Gastroesophageal sphincter (tissue), 4 donors: Measurements from ENCODE around the gene GSTO2. TPM values are rescaled to one million over a fixed set of nuclear protein-coding genes. Genes with fewer than 3 reads are reported as not detected.
A peak's percentile ranks its signal among the peaks of the same experiment; 100 is the strongest.

Experiments
- ATAC-seq: fragments of 150-250 bp; one replicate; pipeline ENCODE4 v1.9.1; 2016; ENCODE audit warnings: mild to moderate bottlenecking, moderate library complexity
- H3K27ac ChIP-seq, 4 donors: fragments of 200-600 bp; sonication (generic) in 3 of 4; 1 replicate in 3 of 4; 2 replicates in 1 of 4; pipeline ENCODE4 v1.5.1; 2016 to 2019
- H3K27me3 ChIP-seq: fragments of 200-600 bp; sonication (generic); one replicate; pipeline ENCODE4 v1.5.1; 2019
- H3K36me3 ChIP-seq, 2 donors: fragments of 200-600 bp; sonication (generic); one replicate each; pipeline ENCODE4 v1.5.1; 2019; ENCODE audit warnings: control low read depth in 1 of 2
- H3K4me1 ChIP-seq, 3 donors: fragments of 200-600 bp; sonication (generic); 1 replicate in 2 of 3; 2 replicates in 1 of 3; pipeline ENCODE4 v1.5.1; 2016 to 2019; ENCODE audit warnings: control low read depth in 2 of 3
- H3K4me3 ChIP-seq, 2 donors: fragments of 200-600 bp; sonication (generic); one replicate each; pipeline ENCODE4 v1.5.1; 2019; ENCODE audit warnings: mild to moderate bottlenecking in 1 of 2, moderate library complexity in 1 of 2
- H3K9me3 ChIP-seq, 3 donors: fragments of 200-600 bp; sonication (generic); one replicate each; pipeline ENCODE4 v1.5.1; 2017 to 2019; ENCODE audit warnings: control low read depth in 2 of 3
- EP300 ChIP-seq: sonication (generic); formaldehyde crosslinking; IDR thresholded peaks from one replicate; pipeline ENCODE4 v1.6.1; 2017; ENCODE audit warnings: antibody characterized with exemption, mild to moderate bottlenecking
- POLR2A ChIP-seq, 2 donors: fragments of 450-650 bp; IDR thresholded peaks; one replicate each; pipeline ENCODE4 v1.6.1; 2017; ENCODE audit warnings: antibody characterized with exemption in 2 of 2, mild to moderate bottlenecking in 2 of 2, moderate library complexity in 1 of 2
- POLR2AphosphoS5 ChIP-seq: sonication (generic); formaldehyde crosslinking; IDR thresholded peaks from one replicate; pipeline ENCODE4 v1.6.1; 2017; ENCODE audit warnings: antibody characterized with exemption
- WGBS, 2 donors: methylation state at CpG; one replicate each; pipeline ENCODE4 v1.1.5; 2018; ENCODE audit warnings: low coverage in 1 of 2; 5-methylcytosine and 5-hydroxymethylcytosine counted together
- total RNA-seq, 4 donors: library from RNA; depleted of rRNA; stranded (reverse); fragments of >200 nt; gene quantifications; one replicate each; pipeline ENCODE4 v1.1.0, GENCODE V29; 2016
- TF ChIP-seq, protein P1 (sequence below), 4 experiments: fragments of 200-600 bp in 2 of 4; fragments of 450-650 bp in 2 of 4; sonication (generic) in 1 of 4; IDR thresholded peaks; one replicate each; pipeline ENCODE4 v1.5.1; 2017 to 2019; ENCODE audit warnings: antibody characterized with exemption in 4 of 4, mild to moderate bottlenecking in 2 of 4, moderate library complexity in 2 of 4

The GSTO2 gene
- total RNA-seq, 4 donors from 2014 or later: 0.15 to 1.3 (median 0.21) TPM

DNA sequence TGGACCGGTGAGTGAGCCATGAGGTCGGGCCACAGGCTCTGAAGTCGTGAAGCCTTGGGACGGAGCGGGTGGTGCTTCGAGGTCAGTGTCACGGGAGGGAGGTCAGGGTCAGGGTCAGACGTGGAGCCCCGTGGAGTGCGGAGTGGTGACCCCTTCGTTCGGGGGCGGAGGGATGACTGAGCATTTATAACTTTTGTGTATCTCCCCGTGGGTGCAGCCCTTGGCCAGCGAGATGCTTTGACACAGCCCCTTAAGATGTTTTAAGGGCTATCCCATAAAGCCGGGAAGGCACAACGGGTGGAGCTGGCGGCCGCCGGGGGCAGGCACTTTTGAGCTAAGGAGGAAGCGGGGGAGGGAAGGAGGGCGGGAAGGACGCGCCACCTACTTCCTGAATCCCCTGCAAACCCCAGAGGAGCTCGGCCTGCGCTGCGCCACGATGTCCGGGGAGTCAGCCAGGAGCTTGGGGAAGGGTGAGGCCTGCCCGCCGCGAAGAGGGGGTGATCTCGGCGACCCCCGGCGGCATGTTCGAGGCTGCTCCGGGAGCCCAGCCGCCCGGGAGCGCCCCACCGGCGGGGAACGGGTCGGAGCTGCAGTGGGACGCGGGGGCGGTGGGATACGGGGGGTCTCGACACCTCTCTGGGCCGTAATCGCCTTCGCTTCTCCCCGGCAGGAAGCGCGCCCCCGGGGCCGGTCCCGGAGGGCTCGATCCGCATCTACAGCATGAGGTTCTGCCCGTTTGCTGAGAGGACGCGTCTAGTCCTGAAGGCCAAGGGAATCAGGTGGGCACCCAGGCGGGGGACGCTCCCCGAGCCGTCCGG lies 14.3 kb upstream of the GSTO2 start, which contains the start of gene GSTO1:
GSTO1 (plus strand) TSS at position 400 of the 818 bp plus-strand sequence; CDS start at position 437, 37 bp downstream.
- peak; percentile 79 to 80 for TF ChIP-seq POLR2A (IDR thresholded peaks at IDR 0.05)
- TF ChIP-seq POLR2AphosphoS5: peak; percentile 92
- TF ChIP-seq EP300: no peak
- TF ChIP-seq, protein P1, sequence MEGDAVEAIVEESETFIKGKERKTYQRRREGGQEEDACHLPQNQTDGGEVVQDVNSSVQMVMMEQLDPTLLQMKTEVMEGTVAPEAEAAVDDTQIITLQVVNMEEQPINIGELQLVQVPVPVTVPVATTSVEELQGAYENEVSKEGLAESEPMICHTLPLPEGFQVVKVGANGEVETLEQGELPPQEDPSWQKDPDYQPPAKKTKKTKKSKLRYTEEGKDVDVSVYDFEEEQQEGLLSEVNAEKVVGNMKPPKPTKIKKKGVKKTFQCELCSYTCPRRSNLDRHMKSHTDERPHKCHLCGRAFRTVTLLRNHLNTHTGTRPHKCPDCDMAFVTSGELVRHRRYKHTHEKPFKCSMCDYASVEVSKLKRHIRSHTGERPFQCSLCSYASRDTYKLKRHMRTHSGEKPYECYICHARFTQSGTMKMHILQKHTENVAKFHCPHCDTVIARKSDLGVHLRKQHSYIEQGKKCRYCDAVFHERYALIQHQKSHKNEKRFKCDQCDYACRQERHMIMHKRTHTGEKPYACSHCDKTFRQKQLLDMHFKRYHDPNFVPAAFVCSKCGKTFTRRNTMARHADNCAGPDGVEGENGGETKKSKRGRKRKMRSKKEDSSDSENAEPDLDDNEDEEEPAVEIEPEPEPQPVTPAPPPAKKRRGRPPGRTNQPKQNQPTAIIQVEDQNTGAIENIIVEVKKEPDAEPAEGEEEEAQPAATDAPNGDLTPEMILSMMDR (IDR thresholded peaks at IDR 0.05): peak in 1 of 4 experiments; percentile 40
- 0% methylated on average over 8 of the region's 69 CpGs; no CpG with 5 or more reads in 1 of the 2 donors for WGBS, 2 donors
- ATAC-seq: peak; percentile 87

DNA sequence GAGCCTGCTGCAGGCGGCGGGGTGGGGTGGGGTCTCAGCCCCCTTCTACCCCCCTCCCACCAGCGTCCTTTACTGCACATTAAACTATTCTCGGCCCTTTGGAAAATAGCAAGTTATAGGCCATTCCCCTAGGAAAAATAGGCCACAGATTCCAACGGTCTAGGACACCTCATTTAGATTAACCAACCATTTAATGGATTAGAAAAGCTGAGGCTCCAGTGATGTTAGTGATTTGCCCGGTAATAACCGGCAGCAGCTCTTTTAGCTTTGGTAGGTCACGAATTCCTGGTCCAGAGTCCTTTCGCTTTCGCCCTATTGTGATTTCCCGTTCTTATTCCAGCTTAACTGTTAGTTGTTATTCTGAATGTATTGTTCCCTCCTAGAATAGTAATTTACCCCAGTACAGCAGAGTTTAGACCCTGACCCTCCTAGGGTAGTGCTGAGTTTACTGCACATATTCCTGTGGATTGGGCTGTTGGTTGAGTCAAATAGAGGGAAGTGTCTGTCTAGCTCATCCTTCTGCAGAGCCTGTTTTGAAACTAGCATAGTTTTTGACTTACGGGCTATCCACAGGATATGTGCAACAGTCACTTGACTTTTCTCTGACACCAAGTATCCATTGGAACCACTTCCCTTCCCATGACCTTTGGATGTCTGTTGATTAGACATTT lies 13.5 kb upstream of the GSTO2 start:
- WGBS, 2 donors: 0% methylated on average over 1 to 10 of the region's 12 CpGs
- peak; percentile 70 for ATAC-seq

More for the DNA sequence above, 14.3 kb upstream of the GSTO2 start, which contains the start of gene GSTO1:
- Histone ChIP-seq H3K9me3 (no peaks in the 10 kb centered on the region), H3K27me3 (no peaks in the 10 kb centered on the region), H3K4me3 (peak within 1 kb of the TSS; percentile 69 to 81), H3K4me1 (peaks cover 6 to 47% (median 20%) of the 10 kb centered on the region in 3 donors), H3K36me3 (peaks cover 0 to 19% of the 10 kb centered on the region in 2 donors), H3K27ac (peak within 1 kb of the TSS; percentile 88 to 99 (median 97))

DNA sequence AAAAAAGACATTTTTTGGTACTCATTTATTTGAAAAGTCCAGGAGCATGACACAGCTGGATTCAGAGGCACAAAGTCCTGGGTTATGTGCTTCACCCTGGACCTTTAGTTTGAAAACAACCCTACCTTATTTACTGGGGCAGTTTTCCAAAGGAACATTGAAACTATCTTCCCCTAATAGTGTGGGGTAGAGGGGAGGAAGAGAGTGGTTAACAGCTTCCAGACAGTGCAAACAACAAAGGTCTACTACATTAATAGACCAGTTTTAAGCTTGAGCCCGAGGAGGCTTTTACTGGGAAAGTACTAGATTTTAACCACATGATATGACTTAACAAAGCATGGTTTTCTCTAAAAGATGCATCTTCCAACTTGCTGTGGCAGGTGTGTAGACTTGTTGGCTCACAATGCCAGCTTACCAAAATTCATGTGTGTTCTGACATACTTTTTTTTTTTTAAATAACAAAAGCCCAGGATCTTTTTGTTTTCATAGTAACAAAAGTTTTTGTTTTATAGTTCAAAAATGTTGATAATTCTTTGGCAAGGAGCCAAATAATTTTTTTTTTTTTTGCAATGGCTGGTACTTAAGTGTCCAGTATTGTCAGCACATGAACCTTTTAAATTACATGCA lies 12.5 kb upstream of the GSTO2 start:
- peaks cover 9 to 65% (median 37%) of the 10 kb centered on the region in 3 donors for H3K4me1 ChIP-seq

More for the DNA sequence above, 13.5 kb upstream of the GSTO2 start:
- Histone ChIP-seq H3K27ac (peak overlapping the region; percentile 88 to 99 (median 97)), H3K4me1 (peaks cover 7 to 55% (median 27%) of the 10 kb centered on the region in 3 donors), H3K36me3 (peaks cover 0 to 26% of the 10 kb centered on the region in 2 donors), H3K9me3 (no peaks in the 10 kb centered on the region), H3K27me3 (no peaks in the 10 kb centered on the region), H3K4me3 (peak overlapping the region; percentile 69 to 81)
- TF ChIP-seq POLR2A (IDR thresholded peaks at IDR 0.05) (peak; percentile 30 to 65), EP300 (no peak), POLR2AphosphoS5 (peak; percentile 85)
- TF ChIP-seq, protein P1 (IDR thresholded peaks at IDR 0.05): no peak

DNA sequence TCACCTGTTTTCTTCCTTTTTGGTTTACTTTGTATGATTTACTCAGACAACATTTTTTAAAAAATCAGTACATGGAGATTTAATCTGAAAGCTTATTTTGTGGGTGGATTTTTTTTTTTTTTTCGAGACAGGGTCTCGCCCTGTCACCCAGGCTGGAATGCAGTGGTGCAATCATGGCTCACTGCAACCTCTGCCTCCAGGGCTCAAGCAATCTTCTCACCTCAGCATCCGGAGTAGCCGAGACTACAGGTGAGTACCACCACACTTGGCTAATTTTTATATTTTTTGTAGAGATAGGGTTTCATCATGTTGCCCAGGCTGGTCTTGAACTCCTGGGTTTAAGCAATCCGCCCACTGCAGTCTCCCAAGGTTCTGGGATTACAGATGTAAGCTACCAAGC lies 11.7 kb upstream of the GSTO2 start:
- ATAC-seq: no peak

More for the DNA sequence above, 12.5 kb upstream of the GSTO2 start:
- peak overlapping the region; percentile 69 to 81 for H3K4me3 ChIP-seq
- H3K36me3 ChIP-seq: peaks cover 0 to 36% of the 10 kb centered on the region in 2 donors
- TF ChIP-seq EP300 (no peak), POLR2A (IDR thresholded peaks at IDR 0.05) (no peak), POLR2AphosphoS5 (no peak)
- TF ChIP-seq, protein P1 (IDR thresholded peaks at IDR 0.05): no peak
- H3K27ac ChIP-seq: peak overlapping the region; percentile 88 to 99 (median 97)
- ATAC-seq: no peak
- no peaks in the 10 kb centered on the region for H3K9me3 ChIP-seq
- WGBS, 2 donors: 10 to 43% methylated on average over 1 of the region's 1 CpG
- H3K27me3 ChIP-seq: no peaks in the 10 kb centered on the region

More for the DNA sequence above, 11.7 kb upstream of the GSTO2 start:
- H3K4me3 ChIP-seq: no peak overlapping the region
- peak overlapping the region in 2 of 4 donors; percentile 18 to 97 for H3K27ac ChIP-seq
- WGBS, 2 donors: 86 to 91% methylated on average over 4 to 5 of the region's 5 CpGs
- H3K4me1 ChIP-seq: peaks cover 9 to 73% (median 39%) of the 10 kb centered on the region in 3 donors
- H3K27me3 ChIP-seq: no peaks in the 10 kb centered on the region
- H3K9me3 ChIP-seq: no peaks in the 10 kb centered on the region
- TF ChIP-seq POLR2AphosphoS5 (no peak), EP300 (no peak), POLR2A (IDR thresholded peaks at IDR 0.05) (no peak)
- TF ChIP-seq, protein P1 (IDR thresholded peaks at IDR 0.05): no peak
- H3K36me3 ChIP-seq: peaks cover 4 to 44% of the 10 kb centered on the region in 2 donors
